ENCODE measurements around the gene RLIM.

- TF ChIP-seq, protein P1, sequence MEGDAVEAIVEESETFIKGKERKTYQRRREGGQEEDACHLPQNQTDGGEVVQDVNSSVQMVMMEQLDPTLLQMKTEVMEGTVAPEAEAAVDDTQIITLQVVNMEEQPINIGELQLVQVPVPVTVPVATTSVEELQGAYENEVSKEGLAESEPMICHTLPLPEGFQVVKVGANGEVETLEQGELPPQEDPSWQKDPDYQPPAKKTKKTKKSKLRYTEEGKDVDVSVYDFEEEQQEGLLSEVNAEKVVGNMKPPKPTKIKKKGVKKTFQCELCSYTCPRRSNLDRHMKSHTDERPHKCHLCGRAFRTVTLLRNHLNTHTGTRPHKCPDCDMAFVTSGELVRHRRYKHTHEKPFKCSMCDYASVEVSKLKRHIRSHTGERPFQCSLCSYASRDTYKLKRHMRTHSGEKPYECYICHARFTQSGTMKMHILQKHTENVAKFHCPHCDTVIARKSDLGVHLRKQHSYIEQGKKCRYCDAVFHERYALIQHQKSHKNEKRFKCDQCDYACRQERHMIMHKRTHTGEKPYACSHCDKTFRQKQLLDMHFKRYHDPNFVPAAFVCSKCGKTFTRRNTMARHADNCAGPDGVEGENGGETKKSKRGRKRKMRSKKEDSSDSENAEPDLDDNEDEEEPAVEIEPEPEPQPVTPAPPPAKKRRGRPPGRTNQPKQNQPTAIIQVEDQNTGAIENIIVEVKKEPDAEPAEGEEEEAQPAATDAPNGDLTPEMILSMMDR (IDR thresholded peaks at IDR 0.05), result no peak
- no peak for TF ChIP-seq POLR2A (IDR thresholded peaks at IDR 0.05)
Measured at GRCh38 chrX:74606799-74607198, 7.6 kb downstream of the RLIM start.
